ENCODE measurements around the gene CAMKMT. TPM values are rescaled to one million over a fixed set of nuclear protein-coding genes. Genes with fewer than 3 reads are reported as not detected.

CAMKMT gene
- total RNA-seq, 4 donors from 2014 or later: 9.8 to 33.0 (median 18.7) TPM

DNA sequence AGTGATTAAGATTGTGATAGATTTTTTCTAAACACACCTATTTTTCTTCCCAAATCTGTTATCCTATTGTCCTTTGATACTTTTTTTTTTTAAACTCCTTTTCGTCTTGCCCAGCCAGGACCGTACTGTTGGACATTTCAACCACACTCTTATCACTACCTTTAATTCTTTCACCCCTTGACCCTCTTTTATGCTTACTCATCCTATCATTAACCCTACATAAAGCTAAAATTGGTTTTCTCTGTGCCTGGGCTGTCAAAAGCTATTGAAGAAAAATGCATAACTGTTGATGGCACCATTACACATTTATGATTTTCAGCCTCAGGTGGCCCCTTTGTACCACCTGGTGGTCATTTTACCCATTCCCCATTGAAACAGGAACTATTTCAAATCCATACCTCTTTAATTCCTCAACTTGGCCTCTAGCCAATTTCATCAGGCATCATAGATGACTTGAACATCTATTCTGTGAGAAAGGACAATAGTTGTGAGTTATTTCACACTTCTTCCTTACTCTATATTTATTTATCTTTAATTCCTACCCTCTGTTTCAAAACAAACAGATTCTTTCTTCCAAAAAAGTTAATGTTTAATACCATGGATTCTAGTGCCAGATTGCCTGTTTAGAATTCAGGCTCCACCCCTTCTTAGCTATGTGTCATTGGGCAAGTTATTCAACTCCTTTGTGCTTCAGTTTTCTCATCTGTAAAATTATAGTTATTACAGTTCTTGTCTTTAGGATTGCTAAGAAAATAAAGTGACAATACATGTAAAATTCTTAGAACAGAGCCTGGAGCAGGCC, 258.6 kb downstream of the CAMKMT start:
- Histone ChIP-seq H3K27me3 (no peaks in the 10 kb centered on the region), H3K4me1 (no peaks in the 10 kb centered on the region), H3K4me3 (no peak overlapping the region), H3K9me3 (no peaks in the 10 kb centered on the region), H3K27ac (no peak overlapping the region), H3K36me3 (no peaks in the 10 kb centered on the region)
- no peak for DNase-seq
- no peak for TF ChIP-seq POLR2A (IDR thresholded peaks at IDR 0.05)
- TF ChIP-seq, protein P1, sequence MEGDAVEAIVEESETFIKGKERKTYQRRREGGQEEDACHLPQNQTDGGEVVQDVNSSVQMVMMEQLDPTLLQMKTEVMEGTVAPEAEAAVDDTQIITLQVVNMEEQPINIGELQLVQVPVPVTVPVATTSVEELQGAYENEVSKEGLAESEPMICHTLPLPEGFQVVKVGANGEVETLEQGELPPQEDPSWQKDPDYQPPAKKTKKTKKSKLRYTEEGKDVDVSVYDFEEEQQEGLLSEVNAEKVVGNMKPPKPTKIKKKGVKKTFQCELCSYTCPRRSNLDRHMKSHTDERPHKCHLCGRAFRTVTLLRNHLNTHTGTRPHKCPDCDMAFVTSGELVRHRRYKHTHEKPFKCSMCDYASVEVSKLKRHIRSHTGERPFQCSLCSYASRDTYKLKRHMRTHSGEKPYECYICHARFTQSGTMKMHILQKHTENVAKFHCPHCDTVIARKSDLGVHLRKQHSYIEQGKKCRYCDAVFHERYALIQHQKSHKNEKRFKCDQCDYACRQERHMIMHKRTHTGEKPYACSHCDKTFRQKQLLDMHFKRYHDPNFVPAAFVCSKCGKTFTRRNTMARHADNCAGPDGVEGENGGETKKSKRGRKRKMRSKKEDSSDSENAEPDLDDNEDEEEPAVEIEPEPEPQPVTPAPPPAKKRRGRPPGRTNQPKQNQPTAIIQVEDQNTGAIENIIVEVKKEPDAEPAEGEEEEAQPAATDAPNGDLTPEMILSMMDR (IDR thresholded peaks at IDR 0.05): no peak

DNA sequence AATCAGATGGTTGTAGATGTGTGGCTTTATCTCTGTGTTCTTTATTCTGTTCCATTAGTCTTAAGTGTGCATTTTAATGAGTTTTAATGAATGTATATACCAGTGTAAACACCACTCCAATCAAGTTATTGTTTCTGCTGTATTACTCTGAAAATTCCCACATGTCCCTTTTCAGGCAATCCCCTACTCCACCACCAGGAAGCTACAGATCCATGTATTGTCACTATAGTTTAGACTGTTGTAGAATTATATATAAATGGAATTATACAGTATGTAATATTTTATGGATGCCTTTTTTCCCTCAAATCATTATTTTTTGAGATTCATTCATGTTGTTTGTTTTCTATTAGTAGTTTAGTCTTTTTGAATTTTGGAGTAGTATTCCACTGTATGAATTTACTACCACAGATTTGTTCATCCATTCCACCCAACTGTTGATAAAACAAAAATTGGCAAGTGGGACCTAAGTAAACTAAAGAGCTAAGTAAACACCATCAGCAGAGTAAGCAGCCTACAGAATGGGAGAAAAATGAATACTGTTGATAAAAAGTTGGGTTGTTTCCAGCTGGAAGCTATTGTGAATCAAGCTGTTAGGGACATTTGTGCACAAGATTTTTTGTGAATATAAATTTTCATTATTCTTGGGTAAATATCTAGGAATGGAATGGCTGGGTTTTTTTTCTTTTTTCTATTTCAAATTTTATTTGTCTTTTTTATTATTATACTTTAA, 262.0 kb downstream of the CAMKMT start:
- H3K9me3 ChIP-seq: no peaks in the 10 kb centered on the region
- H3K4me1 ChIP-seq: no peaks in the 10 kb centered on the region
- H3K27ac ChIP-seq: no peak overlapping the region
- H3K36me3 ChIP-seq: no peaks in the 10 kb centered on the region
- no peak overlapping the region for H3K4me3 ChIP-seq
- TF ChIP-seq, protein P1 (IDR thresholded peaks at IDR 0.05): no peak
- no peak for TF ChIP-seq POLR2A (IDR thresholded peaks at IDR 0.05)
- H3K27me3 ChIP-seq: no peaks in the 10 kb centered on the region
- no peak for DNase-seq

DNA sequence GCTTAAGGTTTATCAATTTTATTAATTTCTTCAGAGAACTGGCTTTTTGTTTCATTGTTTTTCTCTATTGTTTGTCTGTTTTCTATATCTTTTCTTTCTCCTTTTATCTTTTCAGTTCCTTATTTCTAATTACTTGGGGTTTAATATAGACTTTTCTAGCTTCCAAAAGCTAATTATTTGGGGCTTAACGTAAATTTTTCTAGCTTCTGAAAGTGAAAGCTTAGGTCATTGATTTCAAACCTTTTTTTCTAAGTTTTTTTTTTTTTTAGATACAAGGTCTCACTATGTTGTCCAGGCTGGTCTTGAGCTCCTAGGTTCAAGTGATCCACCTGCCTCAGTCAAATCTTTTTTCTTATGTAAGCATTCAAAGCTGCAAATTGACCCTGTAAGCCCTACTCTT, 266.6 kb downstream of the CAMKMT start:
- H3K36me3 ChIP-seq: no peaks in the 10 kb centered on the region
- H3K27me3 ChIP-seq: no peaks in the 10 kb centered on the region
- H3K4me3 ChIP-seq: no peak overlapping the region
- no peak for DNase-seq
- H3K27ac ChIP-seq: no peak overlapping the region
- TF ChIP-seq, protein P1 (IDR thresholded peaks at IDR 0.05): no peak
- no peak for TF ChIP-seq POLR2A (IDR thresholded peaks at IDR 0.05)
- no peaks in the 10 kb centered on the region for H3K4me1 ChIP-seq
- no peaks in the 10 kb centered on the region for H3K9me3 ChIP-seq

DNA sequence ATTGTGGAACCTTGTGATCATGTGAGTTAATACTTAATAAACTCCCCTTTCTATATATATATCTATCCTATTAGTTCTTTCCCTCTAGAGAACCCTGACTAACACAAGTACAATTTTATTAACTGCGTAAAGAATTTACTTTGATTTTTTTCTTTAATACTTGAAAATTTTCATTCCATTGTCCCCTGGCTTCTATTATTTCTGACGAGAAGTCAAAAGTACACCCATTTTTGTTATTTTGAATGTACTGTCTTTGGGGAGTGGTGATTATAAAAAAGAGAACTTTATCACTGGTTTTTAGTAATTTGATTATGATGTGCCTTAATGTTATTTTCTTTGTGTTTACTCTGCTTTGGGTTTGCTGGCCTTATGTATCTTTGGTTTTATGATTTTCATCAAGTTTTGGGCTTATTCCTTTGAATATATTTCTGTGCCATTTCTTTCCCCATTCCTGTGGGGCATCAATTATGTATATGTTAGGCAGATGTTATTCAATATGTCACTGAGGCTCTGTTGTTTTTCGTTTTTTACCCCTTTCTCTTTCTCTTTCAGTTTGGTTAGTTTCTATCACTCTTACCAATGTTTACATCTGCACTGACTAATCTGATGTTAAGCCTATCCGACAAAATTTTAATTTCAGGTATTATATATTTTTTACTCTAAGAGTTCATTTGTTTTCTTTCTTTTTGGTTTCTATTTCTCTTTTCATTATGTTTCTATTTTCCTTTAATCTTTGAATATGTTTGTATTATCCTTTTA, 271.4 kb downstream of the CAMKMT start:
- no peaks in the 10 kb centered on the region for H3K36me3 ChIP-seq
- H3K4me1 ChIP-seq: no peaks in the 10 kb centered on the region
- no peak overlapping the region for H3K4me3 ChIP-seq
- no peak for TF ChIP-seq POLR2A (IDR thresholded peaks at IDR 0.05)
- TF ChIP-seq, protein P1 (IDR thresholded peaks at IDR 0.05): no peak
- no peak for DNase-seq
- no peaks in the 10 kb centered on the region for H3K9me3 ChIP-seq
- no peak overlapping the region for H3K27ac ChIP-seq
- H3K27me3 ChIP-seq: no peaks in the 10 kb centered on the region

DNA sequence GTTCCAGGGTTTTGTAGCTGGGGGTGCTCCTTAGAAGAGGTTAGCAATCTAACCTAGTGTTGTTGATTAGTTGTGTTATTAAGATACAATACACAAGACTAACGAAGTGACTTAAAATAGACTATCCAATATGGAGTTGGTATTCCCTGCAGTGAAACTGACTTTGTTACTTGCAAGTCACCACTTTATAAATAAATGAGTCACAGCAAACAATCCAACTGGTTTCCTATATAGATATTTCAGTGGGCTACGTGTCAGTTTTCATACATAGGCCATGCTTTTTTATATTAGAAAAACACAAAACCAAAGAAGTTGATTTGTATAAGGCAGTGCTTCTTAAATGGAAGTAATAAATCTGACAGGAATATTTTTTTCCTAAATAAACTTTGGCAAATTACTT, 274.0 kb downstream of the CAMKMT start:
- no peaks in the 10 kb centered on the region for H3K9me3 ChIP-seq
- H3K36me3 ChIP-seq: no peaks in the 10 kb centered on the region
- H3K27ac ChIP-seq: no peak overlapping the region
- no peak for DNase-seq
- H3K4me1 ChIP-seq: no peaks in the 10 kb centered on the region
- H3K4me3 ChIP-seq: no peak overlapping the region
- TF ChIP-seq, protein P1 (IDR thresholded peaks at IDR 0.05): no peak
- no peak for TF ChIP-seq POLR2A (IDR thresholded peaks at IDR 0.05)
- no peaks in the 10 kb centered on the region for H3K27me3 ChIP-seq

All from Peyer's patch (tissue), 4 donors.